H9 (cell line): Measurements from ENCODE around the gene MICAL3. TPM values are rescaled to one million over a fixed set of nuclear protein-coding genes. Genes with fewer than 3 reads are reported as not detected.

ENCODE experiments used
- DNase-seq: peaks from one replicate; pipeline ENCODE4 v3.0.0-alpha.2; 2017
- H2AFZ ChIP-seq: one replicate; pipeline ENCODE4 v1.6.1; 2013; ENCODE audit warnings: mild to moderate bottlenecking, low read length, control low read depth, moderate library complexity
- H2AK5ac ChIP-seq: 2 replicates; pipeline ENCODE4 v1.6.1; 2013; ENCODE audit warnings: low read length, control low read depth, mixed read lengths; ENCODE audit not compliant: insufficient read length
- H2BK120ac ChIP-seq: one replicate; pipeline ENCODE4 v1.6.1; 2013; ENCODE audit warnings: low read depth, mild to moderate bottlenecking, low read length, control low read depth, inconsistent platforms; ENCODE audit not compliant: poor library complexity, severe bottlenecking
- H2BK12ac ChIP-seq: 2 replicates; pipeline ENCODE4 v1.6.1; 2013; ENCODE audit warnings: low read length, control low read depth, mixed read lengths, low read depth; ENCODE audit not compliant: insufficient read length
- H2BK15ac ChIP-seq: 2 replicates; pipeline ENCODE4 v1.6.1; 2013; ENCODE audit warnings: low read depth, low read length, control low read depth
- H2BK20ac ChIP-seq: one replicate; pipeline ENCODE4 v1.6.1; 2013; ENCODE audit warnings: low read depth, mild to moderate bottlenecking, low read length, control low read depth, inconsistent platforms; ENCODE audit not compliant: poor library complexity, severe bottlenecking
- H2BK5ac ChIP-seq: 2 replicates; pipeline ENCODE4 v1.6.1; 2013; ENCODE audit warnings: low read length, control low read depth, mixed read lengths; ENCODE audit not compliant: insufficient read length
- H3K14ac ChIP-seq: 2 replicates; pipeline ENCODE4 v1.6.1; 2013; ENCODE audit warnings: low read length, control low read depth; ENCODE audit not compliant: insufficient read depth
- H3K18ac ChIP-seq: 2 replicates; pipeline ENCODE4 v1.6.1; 2013; ENCODE audit warnings: low read depth, mild to moderate bottlenecking, mixed read lengths, low read length, control low read depth; ENCODE audit not compliant: insufficient read length
- H3K23ac ChIP-seq: 2 replicates; pipeline ENCODE4 v1.6.1; 2013; ENCODE audit warnings: low read length, control low read depth, mixed read lengths, low read depth; ENCODE audit not compliant: insufficient read length
- H3K23me2 ChIP-seq: 2 replicates; pipeline ENCODE4 v1.6.1; 2013; ENCODE audit warnings: low read depth, mild to moderate bottlenecking, mixed read lengths, low read length, control low read depth; ENCODE audit not compliant: insufficient read length, poor library complexity, severe bottlenecking
- H3K27ac ChIP-seq: 2 replicates; pipeline ENCODE4 v1.5.1; 2013; ENCODE audit warnings: low read length, control low read depth, mixed read lengths, low read depth; ENCODE audit not compliant: insufficient read length
- H3K27me3 ChIP-seq: 2 replicates; pipeline ENCODE4 v1.6.1; 2013; ENCODE audit warnings: low read length, control low read depth, inconsistent platforms; ENCODE audit not compliant: insufficient read depth
- H3K4ac ChIP-seq: 2 replicates; pipeline ENCODE4 v1.6.1; 2013; ENCODE audit warnings: low read depth, mild to moderate bottlenecking, control low read depth, inconsistent platforms, low read length, moderate library complexity
- H3K4me1 ChIP-seq: 2 replicates; pipeline ENCODE4 v1.6.1; 2013; ENCODE audit warnings: low read length, control low read depth, inconsistent platforms; ENCODE audit not compliant: insufficient read depth
- H3K4me2 ChIP-seq: 2 replicates; pipeline ENCODE4 v1.6.1; 2013; ENCODE audit warnings: low read length, control low read depth, mixed read lengths; ENCODE audit not compliant: insufficient read length, insufficient read depth
- H3K56ac ChIP-seq: 2 replicates; pipeline ENCODE4 v1.6.1; 2013; ENCODE audit warnings: low read depth, mild to moderate bottlenecking, mixed read lengths, low read length, control low read depth; ENCODE audit not compliant: insufficient read length
- H3K79me1 ChIP-seq: 2 replicates; pipeline ENCODE4 v1.6.1; 2013; ENCODE audit warnings: low read depth, mild to moderate bottlenecking, moderate library complexity, low read length, control low read depth, inconsistent platforms; ENCODE audit not compliant: insufficient read depth, poor library complexity, severe bottlenecking
- H3K79me2 ChIP-seq: 2 replicates; pipeline ENCODE4 v1.6.1; 2013; ENCODE audit warnings: low read length, control low read depth, inconsistent platforms; ENCODE audit not compliant: insufficient read depth
- H3K9ac ChIP-seq: 2 replicates; pipeline ENCODE4 v1.6.1; 2013; ENCODE audit warnings: low read length, control low read depth, mixed read lengths; ENCODE audit not compliant: insufficient read length; ENCODE audit errors: extremely low read depth
- H3K9me3 ChIP-seq: one replicate; pipeline ENCODE4 v1.6.1; 2013; ENCODE audit warnings: low read depth, low read length, inconsistent platforms; ENCODE audit not compliant: control insufficient read depth
- H3T11ph ChIP-seq: one replicate; pipeline ENCODE4 v1.6.1; 2013; ENCODE audit warnings: mild to moderate bottlenecking, low read length, control low read depth, inconsistent platforms
- H4K20me1 ChIP-seq: one replicate; pipeline ENCODE4 v1.6.1; 2013; ENCODE audit not compliant: control insufficient read depth, insufficient read length, insufficient read depth
- H4K5ac ChIP-seq: 2 replicates; pipeline ENCODE4 v1.6.1; 2013; ENCODE audit warnings: low read depth, mild to moderate bottlenecking, mixed read lengths, low read length, control low read depth; ENCODE audit not compliant: insufficient read length
- H4K8ac ChIP-seq: replicated peaks from 2 replicates; pipeline ENCODE4 v1.6.1; 2013; ENCODE audit warnings: low read length, control low read depth, mixed read lengths, low read depth; ENCODE audit not compliant: insufficient read length
- H4K91ac ChIP-seq: 2 replicates; pipeline ENCODE4 v1.6.1; 2013; ENCODE audit warnings: low read depth, mild to moderate bottlenecking, moderate library complexity, mixed read lengths, low read length, control low read depth; ENCODE audit not compliant: insufficient read length
- H3K27ac Mint-ChIP-seq, 3 experiments: 2 replicates in 2 of 3; 3 replicates in 1 of 3; pipeline ENCODE4 v1.8.0; 2020 to 2021; ENCODE audit warnings: mixed read lengths in 3 of 3, mild to moderate bottlenecking in 1 of 3, moderate library complexity in 1 of 3
- H3K27me3 Mint-ChIP-seq: 2 replicates; pipeline ENCODE4 v1.8.0; 2021; ENCODE audit warnings: low read depth, mild to moderate bottlenecking, moderate library complexity, mixed read lengths
- H3K36me3 Mint-ChIP-seq, 3 experiments: 2 replicates in 2 of 3; 3 replicates in 1 of 3; pipeline ENCODE4 v1.8.0; 2020 to 2021; ENCODE audit warnings: low read depth in 3 of 3, mixed read lengths in 3 of 3; ENCODE audit not compliant: insufficient read depth in 1 of 3
- H3K4me1 Mint-ChIP-seq, 2 experiments: 2 replicates each; pipeline ENCODE4 v1.8.0; 2020; ENCODE audit warnings: mixed read lengths in 2 of 2
- H3K4me3 Mint-ChIP-seq, 2 experiments: 2 replicates in 1 of 2; 3 replicates in 1 of 2; pipeline ENCODE4 v1.8.0; 2020 to 2021; ENCODE audit warnings: mild to moderate bottlenecking in 2 of 2, mixed read lengths in 2 of 2, moderate library complexity in 1 of 2
- H3K9me3 Mint-ChIP-seq, 2 experiments: 2 replicates in 1 of 2; 3 replicates in 1 of 2; pipeline ENCODE4 v1.8.0; 2020; ENCODE audit warnings: mild to moderate bottlenecking in 2 of 2, mixed read lengths in 2 of 2, moderate library complexity in 1 of 2
- WGBS: extraction: QIAGEN DNeasy Blood & Tissue Kit; methylation state at CpG from one replicate; pipeline ENCODE4 v1.1.7; 2013; ENCODE audit warnings: missing lambda C conversion rate, low lambda C conversion rate, mixed read lengths; ENCODE audit not compliant: insufficient read length; ENCODE audit errors: extremely low coverage; 5-methylcytosine and 5-hydroxymethylcytosine counted together
- total RNA-seq: library from RNA; stranded (reverse); gene quantifications from 2 replicates; pipeline ENCODE4 v1.2.1, GENCODE V29; 2021
- TF ChIP-seq, protein P1 (sequence below): fragments of 200-600 bp; sonication (generic); conservative IDR thresholded peaks from 3 replicates; pipeline ENCODE4 v1.8.0; 2021; ENCODE audit warnings: antibody characterized with exemption, mild to moderate bottlenecking

The MICAL3 gene
- total RNA-seq, 1 experiment from 2014 or later, result 50.2 TPM

DNA sequence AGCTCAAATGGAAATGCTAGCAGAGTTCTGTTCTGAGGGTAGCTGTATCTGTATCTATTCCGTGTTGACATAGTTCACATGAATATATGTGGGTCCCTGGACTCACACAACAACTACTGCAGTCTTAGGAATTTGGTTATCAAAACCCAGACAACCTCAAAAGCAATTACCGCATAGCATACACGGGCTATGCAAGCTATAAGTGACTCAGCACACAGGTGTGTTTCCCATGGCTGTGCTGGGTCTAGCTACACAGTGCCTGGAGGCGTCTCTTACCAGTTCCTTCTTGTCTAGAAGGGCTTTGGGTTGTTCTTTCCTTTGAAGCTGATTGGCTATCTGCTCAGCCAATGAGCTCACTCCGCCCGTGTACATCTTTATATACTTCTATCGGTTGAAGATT, 151.9 kb downstream of the MICAL3 start:
- Histone ChIP-seq H2BK120ac (no peak overlapping the region), H2BK12ac (no peak overlapping the region), H4K8ac (no peak overlapping the region), H3K23me2 (no peaks in the 10 kb centered on the region), H4K20me1 (no peaks in the 10 kb centered on the region), H4K91ac (no peak overlapping the region), H2AK5ac (no peak overlapping the region), H2BK20ac (no peak overlapping the region), H2AFZ (no peak overlapping the region), H3K27ac (no peak overlapping the region), H2BK15ac (no peak overlapping the region), H3K18ac (no peak overlapping the region), H3K23ac (no peak overlapping the region), H4K5ac (no peak overlapping the region), H2BK5ac (no peak overlapping the region), H3K9ac (no peak overlapping the region), H3K14ac (no peak overlapping the region), H3K4me1 (no peaks in the 10 kb centered on the region), H3K79me2 (no peaks in the 10 kb centered on the region), H3T11ph (no peak overlapping the region), H3K9me3 (no peaks in the 10 kb centered on the region), H3K56ac (no peak overlapping the region), H3K4me2 (no peak overlapping the region), H3K79me1 (no peaks in the 10 kb centered on the region), H3K27me3 (peaks cover 10% of the 10 kb centered on the region; the same call in 1 of the 2 replicates), H3K4ac (no peak overlapping the region)
- peaks cover 22 to 73% (median 42%) of the 10 kb centered on the region in 3 experiments; a peak in 6 of 7 replicates for H3K36me3 Mint-ChIP-seq
- peaks cover 59% of the 10 kb centered on the region for H3K27me3 Mint-ChIP-seq
- H3K9me3 Mint-ChIP-seq, result no peaks in the 10 kb centered on the region
- WGBS, result no CpG with 5 or more reads among the region's 7 CpGs
- H3K27ac Mint-ChIP-seq, result no peak overlapping the region
- no peaks in the 10 kb centered on the region for H3K4me1 Mint-ChIP-seq
- no peak overlapping the region for H3K4me3 Mint-ChIP-seq
- TF ChIP-seq, protein P1, sequence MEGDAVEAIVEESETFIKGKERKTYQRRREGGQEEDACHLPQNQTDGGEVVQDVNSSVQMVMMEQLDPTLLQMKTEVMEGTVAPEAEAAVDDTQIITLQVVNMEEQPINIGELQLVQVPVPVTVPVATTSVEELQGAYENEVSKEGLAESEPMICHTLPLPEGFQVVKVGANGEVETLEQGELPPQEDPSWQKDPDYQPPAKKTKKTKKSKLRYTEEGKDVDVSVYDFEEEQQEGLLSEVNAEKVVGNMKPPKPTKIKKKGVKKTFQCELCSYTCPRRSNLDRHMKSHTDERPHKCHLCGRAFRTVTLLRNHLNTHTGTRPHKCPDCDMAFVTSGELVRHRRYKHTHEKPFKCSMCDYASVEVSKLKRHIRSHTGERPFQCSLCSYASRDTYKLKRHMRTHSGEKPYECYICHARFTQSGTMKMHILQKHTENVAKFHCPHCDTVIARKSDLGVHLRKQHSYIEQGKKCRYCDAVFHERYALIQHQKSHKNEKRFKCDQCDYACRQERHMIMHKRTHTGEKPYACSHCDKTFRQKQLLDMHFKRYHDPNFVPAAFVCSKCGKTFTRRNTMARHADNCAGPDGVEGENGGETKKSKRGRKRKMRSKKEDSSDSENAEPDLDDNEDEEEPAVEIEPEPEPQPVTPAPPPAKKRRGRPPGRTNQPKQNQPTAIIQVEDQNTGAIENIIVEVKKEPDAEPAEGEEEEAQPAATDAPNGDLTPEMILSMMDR, result no peak
- DNase-seq, result no peak
